ENCODE measurements around the gene DICER1. TPM values are rescaled to one million over a fixed set of nuclear protein-coding genes. Genes with fewer than 3 reads are reported as not detected.

The DICER1 gene
- total and polyA plus RNA-seq, 9 of the 15 experiments (the other 6 are each of a cell fraction or from before 2014, with no cell fraction given) = 2.5 to 23.2 (median 12.4) TPM

GRCh38 chr14:95164506-95164905 is 7.2 kb upstream of the DICER1 start (continued):
- TF ChIP-seq, protein P1, sequence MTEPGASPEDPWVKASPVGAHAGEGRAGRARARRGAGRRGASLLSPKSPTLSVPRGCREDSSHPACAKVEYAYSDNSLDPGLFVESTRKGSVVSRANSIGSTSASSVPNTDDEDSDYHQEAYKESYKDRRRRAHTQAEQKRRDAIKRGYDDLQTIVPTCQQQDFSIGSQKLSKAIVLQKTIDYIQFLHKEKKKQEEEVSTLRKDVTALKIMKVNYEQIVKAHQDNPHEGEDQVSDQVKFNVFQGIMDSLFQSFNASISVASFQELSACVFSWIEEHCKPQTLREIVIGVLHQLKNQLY (CRISPR knock-in tag; conservative IDR thresholded peaks at IDR 0.05) = no peak

DNA sequence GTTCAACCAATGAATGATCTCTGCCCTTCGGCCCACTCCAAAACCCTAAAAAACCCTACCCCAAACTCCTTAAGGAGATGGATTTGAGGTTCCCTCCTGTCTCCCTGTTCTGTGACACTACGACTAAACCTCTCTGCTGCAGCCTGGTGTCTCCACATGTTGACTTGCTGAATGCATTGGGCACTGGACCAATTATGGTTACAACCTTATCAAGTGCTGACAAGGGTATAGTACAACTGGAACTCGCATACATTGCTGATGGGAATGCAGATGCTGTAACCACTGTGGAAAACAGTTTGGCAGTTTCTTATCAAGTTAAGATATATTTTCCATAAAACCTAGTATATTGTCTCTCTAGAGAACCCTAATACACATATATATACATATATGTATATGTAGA is 6.3 kb upstream of the DICER1 start:
- ATAC-seq (no peak), FAIRE-seq (no peak), DNase-seq (ENCODE audit: extremely low read depth in 1 of 4, low spot score in 3 of 4) (no peak)
- CTCF ChIA-PET (ENCODE audit: low intra/inter-chr PET ratio) = no interaction called here
- POLR2A ChIA-PET = no interaction called here
- Histone ChIP-seq H3K36me3 (ENCODE audit: control insufficient read depth, insufficient read depth, low read length) (no peaks in the 10 kb centered on the region), H2AFZ (ENCODE audit: low read depth, low read length) (no peak overlapping the region), H3K9me1 (ENCODE audit: control insufficient read depth, insufficient read depth, low read length) (no peaks in the 10 kb centered on the region), H3K79me2 (ENCODE audit: control insufficient read depth, insufficient read depth, low read length) (no peaks in the 10 kb centered on the region), H3K27me3 (ENCODE audit: control insufficient read depth in 2 of 2, insufficient read depth in 2 of 2, low read length in 2 of 2) (no peaks in the 10 kb centered on the region), H3K4me2 (ENCODE audit: insufficient read depth, low read length) (no peak overlapping the region), H4K20me1 (replicated peaks; ENCODE audit: control insufficient read depth, insufficient read depth, low read length) (no peaks in the 10 kb centered on the region), H3K27ac (ENCODE audit: extremely low read depth, low read depth, low read length) (no peak overlapping the region), H3K4me1 (replicated peaks in 1 of 2; ENCODE audit: control insufficient read depth in 2 of 2, insufficient read depth in 2 of 2, low read length in 2 of 2) (no peaks in the 10 kb centered on the region), H3K4me3 (no peak overlapping the region), H3K9me3 (replicated peaks; ENCODE audit: control insufficient read depth, insufficient read depth, low read depth, low read length) (no peaks in the 10 kb centered on the region), H3K9ac (ENCODE audit: insufficient read depth in 1 of 2, low read depth in 2 of 2, low read length in 2 of 2) (no peak overlapping the region)
- in situ Hi-C loops (cut with MboI) = no loop called here
- intact Hi-C loops (cut with micrococcal nuclease) = no loop called here
- TF ChIP-seq DDX20 (tag; IDR thresholded peaks at IDR 0.05; ENCODE audit: low read depth) (no peak), CHD2 (IDR thresholded peaks at IDR 0.05; ENCODE audit: low read depth, low read length) (no peak), ZFPM2 (CRISPR knock-in tag; IDR thresholded peaks at IDR 0.05) (no peak), MXD1 (CRISPR knock-in tag; IDR thresholded peaks at IDR 0.05; ENCODE audit: borderline replicate concordance, poor library complexity, severe bottlenecking) (no peak), SFPQ (IDR thresholded peaks at IDR 0.05; ENCODE audit: low read depth, low read length) (no peak)
- BruUV-seq (replicated peaks) = no TSS peak
- 7% methylated on average over 3 of the region's 3 CpGs for WGBS (ENCODE audit: insufficient coverage, low coverage, missing lambda C conversion rate)

Data from K562 (cell line).